Fibroblast of lung (primary cell): ENCODE results near the gene CD48. TPM values are rescaled to one million over a fixed set of nuclear protein-coding genes. Genes with fewer than 3 reads are reported as not detected.
"Not testable (repeated sequence)": the region's sequence is repeated elsewhere in the genome, so short reads cannot be mapped to it uniquely, and the experiment has no call there.

Source experiments
- DNase-seq, 2 donors: peaks; one replicate each; pipeline versions ENCODE4 v3.0.0 to v3.0.0-alpha.2; 2010; ENCODE audit warnings: low read depth in 2 of 2
- H2AFZ ChIP-seq: 2 replicates; pipeline ENCODE4 v1.5.1; 2012; ENCODE audit warnings: low read length, control low read depth, inconsistent platforms
- H3K27ac ChIP-seq: 2 replicates; pipeline ENCODE4 v1.5.1; 2011; ENCODE audit warnings: low read length, control low read depth; ENCODE audit not compliant: insufficient read depth
- H3K27me3 ChIP-seq: 2 replicates; pipeline ENCODE4 v1.5.1; 2011; ENCODE audit warnings: mild to moderate bottlenecking, low read length; ENCODE audit not compliant: control insufficient read depth, insufficient read depth
- H3K36me3 ChIP-seq: 2 replicates; pipeline ENCODE4 v1.5.1; 2011; ENCODE audit warnings: low read length; ENCODE audit not compliant: control insufficient read depth, insufficient read depth
- H3K4me1 ChIP-seq: 2 replicates; pipeline ENCODE4 v1.5.1; 2011; ENCODE audit warnings: low read length; ENCODE audit not compliant: control insufficient read depth, insufficient read depth; ENCODE audit errors: extremely low read depth
- H3K4me2 ChIP-seq: 2 replicates; pipeline ENCODE4 v1.5.1; 2011; ENCODE audit warnings: low read length, control low read depth; ENCODE audit not compliant: insufficient read depth; ENCODE audit errors: extremely low read depth
- H3K4me3 ChIP-seq, 4 experiments: fragments of 200-600 bp in 1 of 4; sonication (generic) in 1 of 4; replicated peaks in 1 of 4; 2 replicates each; pipeline ENCODE4 v1.5.1; 2011 to 2016; ENCODE audit warnings: low read length in 4 of 4, low read depth in 3 of 4, mild to moderate bottlenecking in 3 of 4, control low read depth in 2 of 4, inconsistent platforms in 1 of 4, mixed read lengths in 1 of 4; ENCODE audit not compliant: insufficient read depth in 1 of 4; ENCODE audit errors: control extremely low read depth in 1 of 4
- H3K79me2 ChIP-seq: 2 replicates; pipeline ENCODE4 v1.5.1; 2012; ENCODE audit warnings: mild to moderate bottlenecking, low read length, inconsistent platforms; ENCODE audit not compliant: control insufficient read depth, insufficient read depth
- H3K9ac ChIP-seq: 2 replicates; pipeline ENCODE4 v1.5.1; 2011; ENCODE audit warnings: mild to moderate bottlenecking, low read length, control low read depth; ENCODE audit not compliant: insufficient read depth
- H3K9me3 ChIP-seq: 2 replicates; pipeline ENCODE4 v1.5.1; 2012; ENCODE audit warnings: low read depth, low read length; ENCODE audit not compliant: control insufficient read depth, insufficient read depth
- H4K20me1 ChIP-seq: 2 replicates; pipeline ENCODE4 v1.5.1; 2011; ENCODE audit warnings: low read length; ENCODE audit not compliant: control insufficient read depth, insufficient read depth; ENCODE audit errors: extremely low read depth
- EZH2 ChIP-seq: IDR thresholded peaks from 2 replicates; pipeline ENCODE4 v1.5.1; 2012; ENCODE audit warnings: low read length, control low read depth, mild to moderate bottlenecking; ENCODE audit errors: missing control alignments
- polyA plus RNA-seq, 2 donors: library from polyadenylated mRNA; depleted of rRNA in 1 of 2; stranded (reverse) in 1 of 2; unstranded in 1 of 2; fragments of >200 nt; gene quantifications; 2 replicates each; pipeline ENCODE4 v1.2.1, GENCODE V29; 2011 to 2012; ENCODE audit warnings: missing spikeins in 1 of 2
- total RNA-seq: library from RNA; depleted of rRNA; stranded (reverse); fragments of >200 nt; gene quantifications from 2 replicates; pipeline ENCODE4 v1.2.1, GENCODE V29; 2014
- TF ChIP-seq, protein P1 (sequence below), 2 donors: IDR thresholded peaks in 1 of 2; conservative IDR thresholded peaks in 1 of 2; 1 replicate in 1 of 2; 2 replicates in 1 of 2; pipeline ENCODE4 v1.5.1; 2011 to 2012; ENCODE audit warnings: low read length in 2 of 2, control low read depth in 1 of 2, inconsistent platforms in 1 of 2, low read depth in 1 of 2, mild to moderate bottlenecking in 1 of 2

Gene CD48
- total and polyA plus RNA-seq, 2 donors (not counting 1 experiment from before 2014, with no cell fraction given): not detected

GRCh38 chr1:160716013-160716412 is 4.4 kb upstream of the CD48 start:
- no peak overlapping the region for H3K4me3 ChIP-seq
- no peak for DNase-seq
- TF ChIP-seq, protein P1, sequence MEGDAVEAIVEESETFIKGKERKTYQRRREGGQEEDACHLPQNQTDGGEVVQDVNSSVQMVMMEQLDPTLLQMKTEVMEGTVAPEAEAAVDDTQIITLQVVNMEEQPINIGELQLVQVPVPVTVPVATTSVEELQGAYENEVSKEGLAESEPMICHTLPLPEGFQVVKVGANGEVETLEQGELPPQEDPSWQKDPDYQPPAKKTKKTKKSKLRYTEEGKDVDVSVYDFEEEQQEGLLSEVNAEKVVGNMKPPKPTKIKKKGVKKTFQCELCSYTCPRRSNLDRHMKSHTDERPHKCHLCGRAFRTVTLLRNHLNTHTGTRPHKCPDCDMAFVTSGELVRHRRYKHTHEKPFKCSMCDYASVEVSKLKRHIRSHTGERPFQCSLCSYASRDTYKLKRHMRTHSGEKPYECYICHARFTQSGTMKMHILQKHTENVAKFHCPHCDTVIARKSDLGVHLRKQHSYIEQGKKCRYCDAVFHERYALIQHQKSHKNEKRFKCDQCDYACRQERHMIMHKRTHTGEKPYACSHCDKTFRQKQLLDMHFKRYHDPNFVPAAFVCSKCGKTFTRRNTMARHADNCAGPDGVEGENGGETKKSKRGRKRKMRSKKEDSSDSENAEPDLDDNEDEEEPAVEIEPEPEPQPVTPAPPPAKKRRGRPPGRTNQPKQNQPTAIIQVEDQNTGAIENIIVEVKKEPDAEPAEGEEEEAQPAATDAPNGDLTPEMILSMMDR (conservative IDR thresholded peaks at IDR 0.05 in 1 of 2, IDR thresholded peaks at IDR 0.05 in 1 of 2; ENCODE audit: low read depth in 1 of 2, low read length in 2 of 2): no peak
- no peak for TF ChIP-seq EZH2
- H3K27me3 ChIP-seq: no peaks in the 10 kb centered on the region
- no peaks in the 10 kb centered on the region for H3K79me2 ChIP-seq
- no peak overlapping the region for H3K27ac ChIP-seq
- no peak overlapping the region for H2AFZ ChIP-seq
- H3K36me3 ChIP-seq: no peaks in the 10 kb centered on the region
- no peaks in the 10 kb centered on the region for H4K20me1 ChIP-seq
- no peak overlapping the region for H3K9ac ChIP-seq
- H3K4me1 ChIP-seq: no peaks in the 10 kb centered on the region
- no peaks in the 10 kb centered on the region for H3K9me3 ChIP-seq
- H3K4me2 ChIP-seq: no peak overlapping the region

- not testable (repeated sequence) for H4K20me1 ChIP-seq, H3K36me3 ChIP-seq, H3K9ac ChIP-seq, H3K27ac ChIP-seq, H3K9me3 ChIP-seq, H2AFZ ChIP-seq, DNase-seq, H3K4me3 ChIP-seq, H3K27me3 ChIP-seq, H3K79me2 ChIP-seq, H3K4me1 ChIP-seq, H3K4me2 ChIP-seq
Measured at GRCh38 chr1:160714034-160714648, 2.5 kb upstream of the CD48 start.

- TF ChIP-seq EZH2: no peak
- TF ChIP-seq, protein P1 (conservative IDR thresholded peaks at IDR 0.05 in 1 of 2, IDR thresholded peaks at IDR 0.05 in 1 of 2; ENCODE audit: low read depth in 1 of 2, low read length in 2 of 2): no peak
- no peaks in the 10 kb centered on the region for H4K20me1 ChIP-seq
- no peak overlapping the region for H3K9ac ChIP-seq
- no peaks in the 10 kb centered on the region for H3K9me3 ChIP-seq
- no peak for DNase-seq
- H3K36me3 ChIP-seq: no peaks in the 10 kb centered on the region
- no peaks in the 10 kb centered on the region for H3K27me3 ChIP-seq
- no peaks in the 10 kb centered on the region for H3K79me2 ChIP-seq
- H3K4me3 ChIP-seq: no peak overlapping the region
- no peak overlapping the region for H2AFZ ChIP-seq
- no peak overlapping the region for H3K27ac ChIP-seq
- H3K4me1 ChIP-seq: no peaks in the 10 kb centered on the region
- no peak overlapping the region for H3K4me2 ChIP-seq
Measured at GRCh38 chr1:160713161-160713560, 1.5 kb upstream of the CD48 start.

GRCh38 chr1:160712525-160713080 is 981 bp upstream of the CD48 start:
- not testable (repeated sequence) for H3K9ac ChIP-seq, H4K20me1 ChIP-seq, H3K79me2 ChIP-seq, H3K27ac ChIP-seq, H3K4me1 ChIP-seq, H3K27me3 ChIP-seq, H3K9me3 ChIP-seq, DNase-seq, H3K36me3 ChIP-seq, H3K4me2 ChIP-seq, H3K4me3 ChIP-seq, H2AFZ ChIP-seq
